HEK293 (cell line): ENCODE data around the gene HES3.

ENCODE experiments used
- CTCF ChIP-seq: fragments of 450-650 bp; formaldehyde crosslinking; IDR thresholded peaks from 2 replicates; pipeline ENCODE4 v1.5.1; 2016; ENCODE audit warnings: missing biosample characterization, missing genetic modification characterization
- ZBTB17 ChIP-seq: fragments of 450-650 bp; formaldehyde crosslinking; IDR thresholded peaks from 2 replicates; pipeline ENCODE4 v1.5.1; 2016; ENCODE audit warnings: missing biosample characterization, missing genetic modification characterization
- ZBTB6 ChIP-seq: fragments of 450-650 bp; formaldehyde crosslinking; IDR thresholded peaks from 2 replicates; pipeline ENCODE4 v1.5.1; 2017; ENCODE audit warnings: missing biosample characterization, missing genetic modification characterization
- ZNF10 ChIP-seq: fragments of 450-650 bp; formaldehyde crosslinking; IDR thresholded peaks from 2 replicates; pipeline ENCODE4 v1.5.1; 2017; ENCODE audit warnings: missing biosample characterization, missing genetic modification characterization
- ZNF114 ChIP-seq: fragments of 450-650 bp; formaldehyde crosslinking; IDR thresholded peaks from 2 replicates; pipeline ENCODE4 v1.5.0; 2017; ENCODE audit warnings: missing biosample characterization, missing genetic modification characterization
- ZNF184 ChIP-seq: fragments of 450-650 bp; IDR thresholded peaks from 2 replicates; pipeline ENCODE4 v1.5.1; 2018; ENCODE audit warnings: missing biosample characterization, mild to moderate bottlenecking, missing genetic modification characterization
- ZNF214 ChIP-seq: fragments of 450-650 bp; formaldehyde crosslinking; IDR thresholded peaks from 2 replicates; pipeline ENCODE4 v1.5.1; 2017; ENCODE audit warnings: missing biosample characterization, mild to moderate bottlenecking, missing genetic modification characterization, borderline replicate concordance
- ZNF23 ChIP-seq: fragments of 450-650 bp; formaldehyde crosslinking; IDR thresholded peaks from 2 replicates; pipeline ENCODE4 v1.5.1; 2016; ENCODE audit warnings: missing biosample characterization, missing genetic modification characterization, borderline replicate concordance
- ZNF366 ChIP-seq: fragments of 450-650 bp; formaldehyde crosslinking; conservative IDR thresholded peaks from 2 replicates; pipeline ENCODE4 v1.5.1; 2016; ENCODE audit warnings: missing biosample characterization, missing genetic modification characterization
- ZNF37A ChIP-seq: fragments of 450-650 bp; IDR thresholded peaks from 2 replicates; pipeline ENCODE4 v1.5.1; 2018; ENCODE audit warnings: missing biosample characterization, missing genetic modification characterization
- ZNF623 ChIP-seq: fragments of 450-650 bp; formaldehyde crosslinking; IDR thresholded peaks from 2 replicates; pipeline ENCODE4 v1.5.1; 2016; ENCODE audit warnings: missing biosample characterization, missing genetic modification characterization
- TF ChIP-seq, protein P1 (sequence below): fragments of 450-650 bp; formaldehyde crosslinking; conservative IDR thresholded peaks from 2 replicates; pipeline ENCODE4 v1.5.1; 2016; ENCODE audit warnings: low read depth, missing biosample characterization, missing genetic modification characterization
- TF ChIP-seq, protein P2 (sequence below): fragments of 450-650 bp; formaldehyde crosslinking; IDR thresholded peaks from 2 replicates; pipeline ENCODE4 v1.5.1; 2016; ENCODE audit warnings: missing biosample characterization, missing genetic modification characterization

DNA sequence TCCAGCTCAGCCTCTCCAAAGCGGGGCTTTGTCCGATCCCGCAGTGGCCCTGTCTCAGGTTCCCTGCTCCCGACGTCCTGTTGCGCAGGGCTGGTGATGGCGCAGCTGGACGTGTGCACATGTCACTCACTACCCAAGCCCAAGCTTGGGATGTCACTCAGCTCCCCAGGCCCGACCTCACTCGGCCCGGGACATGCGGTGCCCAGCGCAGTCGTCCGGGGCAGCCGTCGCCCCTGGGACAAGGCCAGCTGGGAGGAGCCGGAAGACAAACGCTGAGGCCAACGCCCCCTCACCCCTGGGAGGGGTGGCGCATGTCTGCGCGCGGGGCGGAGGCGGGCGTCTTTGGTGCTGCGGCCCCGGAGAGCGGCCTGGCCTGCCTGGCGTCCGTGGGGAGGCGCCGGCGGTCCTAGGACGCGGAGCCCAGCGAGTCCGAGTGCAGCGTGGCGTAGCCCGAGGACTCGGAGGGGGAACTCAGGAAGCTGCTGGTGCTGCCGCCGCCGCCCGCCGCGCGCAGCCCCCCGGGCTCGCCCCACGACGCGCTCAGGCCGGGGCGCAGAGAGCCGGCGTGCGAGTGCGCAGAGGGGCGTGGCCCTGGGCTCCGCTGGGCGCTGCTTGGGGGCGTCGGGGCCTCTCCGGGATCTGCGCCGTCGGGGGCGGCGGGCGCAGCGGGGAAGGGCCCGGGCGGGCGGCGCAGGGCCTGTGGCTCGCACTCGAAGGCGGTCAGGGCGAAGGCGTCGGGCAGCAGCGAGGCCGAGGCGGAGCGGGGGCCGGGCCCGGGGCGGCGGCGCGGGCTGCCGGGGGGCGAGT lies 5.2 kb downstream of the HES3 start:
- TF ChIP-seq ZNF184 (tag by site-specific recombination): no peak
- TF ChIP-seq CTCF (tag by site-specific recombination): no peak
- TF ChIP-seq ZNF214 (tag by site-specific recombination): no peak
- no peak for TF ChIP-seq ZBTB6 (tag by site-specific recombination)
- TF ChIP-seq ZNF23 (tag by site-specific recombination): no peak
- TF ChIP-seq ZBTB17 (tag by site-specific recombination): no peak
- no peak for TF ChIP-seq ZNF114 (tag by site-specific recombination)
- no peak for TF ChIP-seq ZNF37A
- no peak for TF ChIP-seq ZNF366
- TF ChIP-seq ZNF10 (tag by site-specific recombination): no peak
- TF ChIP-seq, protein P1, sequence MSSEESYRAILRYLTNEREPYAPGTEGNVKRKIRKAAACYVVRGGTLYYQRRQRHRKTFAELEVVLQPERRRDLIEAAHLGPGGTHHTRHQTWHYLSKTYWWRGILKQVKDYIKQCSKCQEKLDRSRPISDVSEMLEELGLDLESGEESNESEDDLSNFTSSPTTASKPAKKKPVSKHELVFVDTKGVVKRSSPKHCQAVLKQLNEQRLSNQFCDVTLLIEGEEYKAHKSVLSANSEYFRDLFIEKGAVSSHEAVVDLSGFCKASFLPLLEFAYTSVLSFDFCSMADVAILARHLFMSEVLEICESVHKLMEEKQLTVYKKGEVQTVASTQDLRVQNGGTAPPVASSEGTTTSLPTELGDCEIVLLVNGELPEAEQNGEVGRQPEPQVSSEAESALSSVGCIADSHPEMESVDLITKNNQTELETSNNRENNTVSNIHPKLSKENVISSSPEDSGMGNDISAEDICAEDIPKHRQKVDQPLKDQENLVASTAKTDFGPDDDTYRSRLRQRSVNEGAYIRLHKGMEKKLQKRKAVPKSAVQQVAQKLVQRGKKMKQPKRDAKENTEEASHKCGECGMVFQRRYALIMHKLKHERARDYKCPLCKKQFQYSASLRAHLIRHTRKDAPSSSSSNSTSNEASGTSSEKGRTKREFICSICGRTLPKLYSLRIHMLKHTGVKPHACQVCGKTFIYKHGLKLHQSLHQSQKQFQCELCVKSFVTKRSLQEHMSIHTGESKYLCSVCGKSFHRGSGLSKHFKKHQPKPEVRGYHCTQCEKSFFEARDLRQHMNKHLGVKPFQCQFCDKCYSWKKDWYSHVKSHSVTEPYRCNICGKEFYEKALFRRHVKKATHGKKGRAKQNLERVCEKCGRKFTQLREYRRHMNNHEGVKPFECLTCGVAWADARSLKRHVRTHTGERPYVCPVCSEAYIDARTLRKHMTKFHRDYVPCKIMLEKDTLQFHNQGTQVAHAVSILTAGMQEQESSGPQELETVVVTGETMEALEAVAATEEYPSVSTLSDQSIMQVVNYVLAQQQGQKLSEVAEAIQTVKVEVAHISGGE (tag by site-specific recombination): no peak
- TF ChIP-seq, protein P2, sequence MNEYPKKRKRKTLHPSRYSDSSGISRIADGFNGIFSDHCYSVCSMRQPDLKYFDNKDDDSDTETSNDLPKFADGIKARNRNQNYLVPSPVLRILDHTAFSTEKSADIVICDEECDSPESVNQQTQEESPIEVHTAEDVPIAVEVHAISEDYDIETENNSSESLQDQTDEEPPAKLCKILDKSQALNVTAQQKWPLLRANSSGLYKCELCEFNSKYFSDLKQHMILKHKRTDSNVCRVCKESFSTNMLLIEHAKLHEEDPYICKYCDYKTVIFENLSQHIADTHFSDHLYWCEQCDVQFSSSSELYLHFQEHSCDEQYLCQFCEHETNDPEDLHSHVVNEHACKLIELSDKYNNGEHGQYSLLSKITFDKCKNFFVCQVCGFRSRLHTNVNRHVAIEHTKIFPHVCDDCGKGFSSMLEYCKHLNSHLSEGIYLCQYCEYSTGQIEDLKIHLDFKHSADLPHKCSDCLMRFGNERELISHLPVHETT: no peak
- no peak for TF ChIP-seq ZNF623 (tag by site-specific recombination)
